Gastrocnemius medialis (tissue), 4 donors: ENCODE data around the gene VASN. TPM values are rescaled to one million over a fixed set of nuclear protein-coding genes. Genes with fewer than 3 reads are reported as not detected.
"Not testable (repeated sequence)": the region's sequence is repeated elsewhere in the genome, so short reads cannot be mapped to it uniquely, and the experiment has no call there.

Experiments used
- ATAC-seq, 2 donors: fragments of 150-250 bp; one replicate each; pipeline ENCODE4 v1.9.1; 2016
- DNase-seq, 2 donors: peaks; one replicate each; pipeline ENCODE4 v3.0.0-alpha.2; 2019
- H3K27ac ChIP-seq, 4 donors: fragments of 200-600 bp; sonication (generic); 1 replicate in 1 of 4; 2 replicates in 3 of 4; pipeline ENCODE4 v1.5.1; 2016 to 2018; ENCODE audit warnings: mild to moderate bottlenecking in 2 of 4, moderate library complexity in 1 of 4
- H3K27me3 ChIP-seq, 3 donors: fragments of 200-600 bp; sonication (generic) in 2 of 3; 1 replicate in 1 of 3; 2 replicates in 2 of 3; pipeline versions ENCODE4 v1.5.1 to v1.6.0; 2016 to 2019; ENCODE audit warnings: mild to moderate bottlenecking in 1 of 3, moderate library complexity in 1 of 3
- H3K36me3 ChIP-seq, 2 donors: fragments of 200-600 bp; sonication (generic) in 1 of 2; one replicate each; pipeline ENCODE4 v1.5.1; 2017 to 2018
- H3K4me1 ChIP-seq, 2 donors: fragments of 200-600 bp; sonication (generic) in 1 of 2; one replicate each; pipeline ENCODE4 v1.5.1; 2016 to 2017; ENCODE audit warnings: mild to moderate bottlenecking in 2 of 2
- H3K4me3 ChIP-seq, 4 donors: fragments of 200-600 bp; sonication (generic) in 3 of 4; 1 replicate in 1 of 4; 2 replicates in 3 of 4; pipeline ENCODE4 v1.5.1; 2016 to 2019; ENCODE audit warnings: mild to moderate bottlenecking in 2 of 4
- H3K9me3 ChIP-seq, 3 donors: fragments of 200-600 bp; sonication (generic) in 2 of 3; 1 replicate in 1 of 3; 2 replicates in 2 of 3; pipeline ENCODE4 v1.5.1; 2016 to 2019
- POLR2A ChIP-seq, 2 donors: fragments of 450-650 bp; IDR thresholded peaks; one replicate each; pipeline ENCODE4 v1.6.1; 2017; ENCODE audit warnings: antibody characterized with exemption in 2 of 2, mild to moderate bottlenecking in 2 of 2, moderate library complexity in 2 of 2
- in situ Hi-C, 4 donors: fragments of 200-750 bp; cut with MboI; loops; one replicate each; pipeline versions ENCODE4 v1.15.0 to v1.8.0; 2017; ENCODE audit warnings: low sequenced_read_pairs in 4 of 4
- intact Hi-C: fragments of 100-400 bp; cut with DNase I; formaldehyde crosslinking; loops from one replicate; pipeline ENCODE4 v1.15.1; 2023; ENCODE audit warnings: low total_unique reads
- total RNA-seq, 4 donors: library from RNA; depleted of rRNA; stranded (reverse); fragments of >200 nt; gene quantifications; one replicate each; pipeline versions ENCODE4 v1.1.0 to v1.2.3, GENCODE V29; 2016
- TF ChIP-seq, protein P1 (sequence below), 5 experiments: fragments of 450-650 bp in 3 of 5; fragments of 200-600 bp in 2 of 5; sonication (generic) in 2 of 5; IDR thresholded peaks in 4 of 5; conservative IDR thresholded peaks in 1 of 5; 1 replicate in 4 of 5; 2 replicates in 1 of 5; pipeline ENCODE4 v1.5.1; 2016 to 2019; ENCODE audit warnings: antibody characterized with exemption in 5 of 5, mild to moderate bottlenecking in 3 of 5, moderate library complexity in 3 of 5

Gene VASN
- total RNA-seq, 4 donors from 2014 or later: 2.4 to 12.8 (median 3.7) TPM

- no peaks in the 10 kb centered on the region for H3K9me3 ChIP-seq
- no peaks in the 10 kb centered on the region for H3K27me3 ChIP-seq
- peaks cover 17 to 20% of the 10 kb centered on the region in 2 donors for H3K4me1 ChIP-seq
- TF ChIP-seq, protein P1, sequence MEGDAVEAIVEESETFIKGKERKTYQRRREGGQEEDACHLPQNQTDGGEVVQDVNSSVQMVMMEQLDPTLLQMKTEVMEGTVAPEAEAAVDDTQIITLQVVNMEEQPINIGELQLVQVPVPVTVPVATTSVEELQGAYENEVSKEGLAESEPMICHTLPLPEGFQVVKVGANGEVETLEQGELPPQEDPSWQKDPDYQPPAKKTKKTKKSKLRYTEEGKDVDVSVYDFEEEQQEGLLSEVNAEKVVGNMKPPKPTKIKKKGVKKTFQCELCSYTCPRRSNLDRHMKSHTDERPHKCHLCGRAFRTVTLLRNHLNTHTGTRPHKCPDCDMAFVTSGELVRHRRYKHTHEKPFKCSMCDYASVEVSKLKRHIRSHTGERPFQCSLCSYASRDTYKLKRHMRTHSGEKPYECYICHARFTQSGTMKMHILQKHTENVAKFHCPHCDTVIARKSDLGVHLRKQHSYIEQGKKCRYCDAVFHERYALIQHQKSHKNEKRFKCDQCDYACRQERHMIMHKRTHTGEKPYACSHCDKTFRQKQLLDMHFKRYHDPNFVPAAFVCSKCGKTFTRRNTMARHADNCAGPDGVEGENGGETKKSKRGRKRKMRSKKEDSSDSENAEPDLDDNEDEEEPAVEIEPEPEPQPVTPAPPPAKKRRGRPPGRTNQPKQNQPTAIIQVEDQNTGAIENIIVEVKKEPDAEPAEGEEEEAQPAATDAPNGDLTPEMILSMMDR (IDR thresholded peaks at IDR 0.05 in 4 of 5, conservative IDR thresholded peaks at IDR 0.05 in 1 of 5): no peak
- no peak for TF ChIP-seq POLR2A (IDR thresholded peaks at IDR 0.05)
- no peaks in the 10 kb centered on the region for H3K36me3 ChIP-seq
- H3K4me3 ChIP-seq: no peak overlapping the region
- ATAC-seq (no peak), DNase-seq (no peak)
- in situ Hi-C loops: loop anchor here (5.0 to 25.0 kb wide), 3 partner anchors 41 to 146 kb away; no protein-coding TSS in a partner anchor
- intact Hi-C loops: loop anchor here (10.0 kb wide), 1 partner anchor 128 kb away; no protein-coding TSS in a partner anchor
- H3K27ac ChIP-seq: no peak overlapping the region
Observed at GRCh38 chr16:4333308-4333638, 38.4 kb upstream of the VASN start.

- not testable (repeated sequence) for H3K27ac ChIP-seq, H3K4me3 ChIP-seq, H3K27me3 ChIP-seq, H3K9me3 ChIP-seq, ATAC-seq, DNase-seq, H3K36me3 ChIP-seq
- in situ Hi-C loops (loop anchor here (5.0 to 25.0 kb wide), 3 partner anchors 41 to 146 kb away; no protein-coding TSS in a partner anchor), intact Hi-C loops (loop anchor here (10.0 kb wide), 1 partner anchor 129 kb away; no protein-coding TSS in a partner anchor)
- peaks cover 13 to 16% of the 10 kb centered on the region in 2 donors for H3K4me1 ChIP-seq
Observed at GRCh38 chr16:4333714-4334113, 37.9 kb upstream of the VASN start.

DNA sequence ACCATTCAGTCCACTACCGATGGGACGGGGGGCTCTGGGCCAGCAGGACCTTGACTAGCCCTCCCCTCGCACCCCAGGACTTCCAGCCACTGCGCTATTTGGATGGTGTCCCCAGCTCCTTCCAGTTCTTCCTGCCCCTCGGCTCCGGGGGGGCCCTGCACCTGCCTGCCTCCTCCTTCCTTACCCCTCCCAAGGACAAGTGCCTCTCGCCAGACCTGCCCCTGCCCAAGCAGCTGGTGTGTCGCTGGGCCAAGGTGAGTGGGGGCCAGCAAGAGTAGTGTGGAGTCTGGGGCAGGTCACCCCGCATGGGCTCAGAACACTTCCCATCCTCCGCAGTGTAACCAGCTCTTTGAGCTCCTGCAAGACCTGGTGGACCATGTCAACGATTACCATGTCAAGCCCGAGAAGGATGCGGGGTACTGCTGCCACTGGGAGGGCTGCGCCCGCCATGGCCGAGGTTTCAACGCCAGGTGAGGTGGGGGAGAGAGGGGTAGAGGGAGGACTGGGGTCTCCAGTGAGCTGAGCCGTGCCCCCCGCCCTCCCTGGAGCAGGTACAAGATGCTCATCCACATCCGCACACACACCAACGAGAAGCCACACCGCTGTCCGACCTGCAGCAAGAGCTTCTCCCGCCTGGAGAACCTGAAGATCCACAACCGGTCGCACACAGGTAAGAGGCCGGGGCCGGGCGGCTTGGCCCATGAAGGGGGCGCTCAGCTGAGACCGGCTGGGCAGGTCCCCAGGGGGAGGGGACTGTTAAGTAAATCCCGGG is 36.7 kb upstream of the VASN start:
- Histone ChIP-seq H3K27me3 (no peaks in the 10 kb centered on the region), H3K4me1 (peaks cover 3 to 5% of the 10 kb centered on the region in 2 donors), H3K4me3 (no peak overlapping the region), H3K27ac (no peak overlapping the region), H3K36me3 (peaks cover 0 to 10% of the 10 kb centered on the region in 2 donors), H3K9me3 (no peaks in the 10 kb centered on the region)
- in situ Hi-C loops (loop anchor here (5.0 to 25.0 kb wide), 3 partner anchors 43 to 148 kb away; no protein-coding TSS in a partner anchor), intact Hi-C loops (loop anchor here (10.0 kb wide), 1 partner anchor 130 kb away; no protein-coding TSS in a partner anchor)
- DNase-seq (no peak), ATAC-seq (no peak)
- TF ChIP-seq, protein P1 (IDR thresholded peaks at IDR 0.05 in 4 of 5, conservative IDR thresholded peaks at IDR 0.05 in 1 of 5): no peak

GRCh38 chr16:4336701-4337539 is 34.7 kb upstream of the VASN start:
- H3K27me3 ChIP-seq: no peaks in the 10 kb centered on the region
- in situ Hi-C loops: loop anchor here in 1 of 4 donors (25.0 kb wide), 1 partner anchor 150 kb away; no protein-coding TSS in a partner anchor
- no peak overlapping the region for H3K4me3 ChIP-seq
- TF ChIP-seq, protein P1 (IDR thresholded peaks at IDR 0.05 in 4 of 5, conservative IDR thresholded peaks at IDR 0.05 in 1 of 5): no peak
- TF ChIP-seq POLR2A (IDR thresholded peaks at IDR 0.05): no peak
- ATAC-seq (no peak), DNase-seq (no peak)
- H3K4me1 ChIP-seq: peaks cover 0 to 5% of the 10 kb centered on the region in 2 donors
- intact Hi-C loops: loop anchor here (10.0 kb wide), 1 partner anchor 132 kb away; no protein-coding TSS in a partner anchor
- H3K27ac ChIP-seq: no peak overlapping the region
- no peaks in the 10 kb centered on the region for H3K9me3 ChIP-seq
- peaks cover 0 to 20% of the 10 kb centered on the region in 2 donors for H3K36me3 ChIP-seq
